GM23338 (cell line): ENCODE results near the gene IDH3A. TPM values are rescaled to one million over a fixed set of nuclear protein-coding genes. Genes with fewer than 3 reads are reported as not detected.

Source experiments
- ATAC-seq: fragments of 200-7000 bp; cut with Tn5 transposase; 3 replicates; pipeline ENCODE4 v1.9.1; 2020
- DNase-seq: peaks from one replicate; pipeline ENCODE4 v3.0.0-alpha.2; 2015; ENCODE audit warnings: low spot score
- H2AFZ ChIP-seq: fragments of 200-600 bp; sonication (generic); 2 replicates; pipeline ENCODE4 v1.8.0; 2016; ENCODE audit warnings: antibody characterized with exemption, mild to moderate bottlenecking, moderate library complexity
- H3F3A ChIP-seq: fragments of 200-600 bp; sonication (generic); replicated peaks from 2 replicates; pipeline ENCODE4 v1.8.0; 2017; ENCODE audit warnings: antibody characterized with exemption, mixed run types, low read depth
- H3K27ac ChIP-seq: fragments of 200-600 bp; sonication (generic); 2 replicates; pipeline ENCODE4 v1.6.1; 2016; ENCODE audit warnings: low read depth
- H3K27me3 ChIP-seq: fragments of 200-600 bp; sonication (generic); 2 replicates; pipeline ENCODE4 v1.8.0; 2016; ENCODE audit warnings: mild to moderate bottlenecking, mixed run types, moderate library complexity; ENCODE audit not compliant: insufficient read depth
- H3K36me3 ChIP-seq: fragments of 200-600 bp; sonication (generic); 2 replicates; pipeline ENCODE4 v1.8.0; 2016; ENCODE audit warnings: mild to moderate bottlenecking; ENCODE audit not compliant: insufficient read depth
- H3K4me1 ChIP-seq: fragments of 200-600 bp; sonication (generic); 2 replicates; pipeline ENCODE4 v1.8.0; 2016; ENCODE audit warnings: mild to moderate bottlenecking, moderate library complexity; ENCODE audit not compliant: insufficient read depth
- H3K4me2 ChIP-seq: fragments of 200-600 bp; sonication (generic); 2 replicates; pipeline ENCODE4 v1.7.1; 2017; ENCODE audit warnings: mixed run types
- H3K4me3 ChIP-seq: fragments of 200-600 bp; sonication (generic); 2 replicates; pipeline ENCODE4 v1.6.1; 2016; ENCODE audit warnings: mixed run types
- H3K79me2 ChIP-seq: fragments of 200-600 bp; sonication (generic); replicated peaks from 2 replicates; pipeline ENCODE4 v1.8.0; 2017; ENCODE audit warnings: mild to moderate bottlenecking; ENCODE audit not compliant: insufficient read depth
- H3K9me2 ChIP-seq: fragments of 200-600 bp; sonication (generic); 2 replicates; pipeline ENCODE4 v1.8.0; 2017; ENCODE audit not compliant: insufficient read depth
- H4K20me1 ChIP-seq: fragments of 200-600 bp; sonication (generic); replicated peaks from 2 replicates; pipeline ENCODE4 v1.8.0; 2017; ENCODE audit warnings: mild to moderate bottlenecking; ENCODE audit not compliant: insufficient read depth
- H3K27ac Mint-ChIP-seq: 2 replicates; pipeline ENCODE4 v1.8.0; 2020; ENCODE audit warnings: inconsistent platforms, mild to moderate bottlenecking, moderate library complexity, mixed read lengths
- H3K27me3 Mint-ChIP-seq: 3 replicates; pipeline ENCODE4 v1.8.0; 2022; ENCODE audit warnings: low read depth, mild to moderate bottlenecking, moderate library complexity, mixed read lengths, inconsistent platforms; ENCODE audit not compliant: insufficient read depth, poor library complexity
- H3K36me3 Mint-ChIP-seq: 3 replicates; pipeline ENCODE4 v1.8.0; 2021; ENCODE audit warnings: low read depth, mild to moderate bottlenecking, inconsistent platforms, moderate library complexity, mixed read lengths
- H3K4me1 Mint-ChIP-seq: 3 replicates; pipeline ENCODE4 v1.8.0; 2020; ENCODE audit warnings: mild to moderate bottlenecking, inconsistent platforms, mixed read lengths
- H3K4me3 Mint-ChIP-seq: 3 replicates; pipeline ENCODE4 v1.8.0; 2021; ENCODE audit warnings: moderate library complexity, mild to moderate bottlenecking, inconsistent platforms, mixed read lengths
- H3K9me3 Mint-ChIP-seq: 3 replicates; pipeline ENCODE4 v1.8.0; 2020; ENCODE audit warnings: moderate library complexity, mild to moderate bottlenecking, inconsistent platforms, mixed read lengths
- CTCF ChIP-seq, 2 experiments: fragments of 200-600 bp in 1 of 2; sonication (generic) in 1 of 2; conservative IDR thresholded peaks; 2 replicates each; pipeline versions ENCODE4 v1.5.1 to v1.6.1; 2016 to 2017; ENCODE audit warnings: antibody characterized with exemption in 2 of 2, low read depth in 2 of 2, mild to moderate bottlenecking in 2 of 2, moderate library complexity in 1 of 2
- EZH2 ChIP-seq: fragments of 200-600 bp; sonication (generic); IDR thresholded peaks from one replicate; pipeline ENCODE4 v1.8.0; 2017; ENCODE audit warnings: antibody characterized with exemption, mild to moderate bottlenecking, low read depth; ENCODE audit not compliant: unreplicated experiment
- JUNB ChIP-seq: IDR thresholded peaks from one replicate; pipeline ENCODE4 v1.6.1; 2016; ENCODE audit warnings: antibody characterized with exemption; ENCODE audit not compliant: unreplicated experiment
- REST ChIP-seq: IDR thresholded peaks from one replicate; pipeline ENCODE4 v1.6.1; 2018; ENCODE audit warnings: antibody characterized with exemption; ENCODE audit not compliant: unreplicated experiment
- ZNF114 ChIP-seq: fragments of 250-450 bp; sonication (Bioruptor Pico); IDR thresholded peaks from 2 replicates; pipeline ENCODE4 v1.5.0; 2020; ENCODE audit warnings: mild to moderate bottlenecking, moderate library complexity
- ZNF331 ChIP-seq: fragments of 250-450 bp; sonication (Bioruptor Pico); IDR thresholded peaks from 2 replicates; pipeline ENCODE4 v1.5.0; 2020; ENCODE audit warnings: low read depth, mild to moderate bottlenecking, moderate library complexity
- polyA plus RNA-seq: library from polyadenylated mRNA; unstranded; fragments of >200 nt; fragmentation: Nextera tagmentation; extraction: Ambion mirVana; gene quantifications from 2 replicates; pipeline ENCODE4 v1.2.1, GENCODE V29; 2016
- total RNA-seq: library from RNA; depleted of rRNA; stranded (reverse); fragments of >200 nt; shearing (Covaris generic); gene quantifications from 2 replicates; pipeline ENCODE4 v1.2.3, GENCODE V29; 2014
- TF ChIP-seq, protein P1 (sequence below): IDR thresholded peaks from 2 replicates; pipeline ENCODE4 v1.6.1; 2016; ENCODE audit warnings: antibody characterized with exemption

The IDH3A gene
- total and polyA plus RNA-seq, 2 experiments from 2014 or later, result 24.1 to 41.6 TPM

GRCh38 chr15:78207641-78208340 is 58.6 kb downstream of the IDH3A start:
- H2AFZ ChIP-seq, result no peak overlapping the region
- no peaks in the 10 kb centered on the region for H3F3A ChIP-seq
- no peaks in the 10 kb centered on the region for H3K36me3 Mint-ChIP-seq
- no peak overlapping the region for H3K27ac Mint-ChIP-seq
- H3K27me3 Mint-ChIP-seq, result peaks cover 10% of the 10 kb centered on the region
- DNase-seq, result no peak
- no peaks in the 10 kb centered on the region for H3K9me2 ChIP-seq
- H3K27ac ChIP-seq, result no peak overlapping the region
- ATAC-seq, result no peak
- no peaks in the 10 kb centered on the region for H3K36me3 ChIP-seq
- no peak overlapping the region for H3K4me3 Mint-ChIP-seq
- H3K4me1 Mint-ChIP-seq, result peaks cover 7% of the 10 kb centered on the region
- H3K9me3 Mint-ChIP-seq, result no peaks in the 10 kb centered on the region
- TF ChIP-seq, protein P1, sequence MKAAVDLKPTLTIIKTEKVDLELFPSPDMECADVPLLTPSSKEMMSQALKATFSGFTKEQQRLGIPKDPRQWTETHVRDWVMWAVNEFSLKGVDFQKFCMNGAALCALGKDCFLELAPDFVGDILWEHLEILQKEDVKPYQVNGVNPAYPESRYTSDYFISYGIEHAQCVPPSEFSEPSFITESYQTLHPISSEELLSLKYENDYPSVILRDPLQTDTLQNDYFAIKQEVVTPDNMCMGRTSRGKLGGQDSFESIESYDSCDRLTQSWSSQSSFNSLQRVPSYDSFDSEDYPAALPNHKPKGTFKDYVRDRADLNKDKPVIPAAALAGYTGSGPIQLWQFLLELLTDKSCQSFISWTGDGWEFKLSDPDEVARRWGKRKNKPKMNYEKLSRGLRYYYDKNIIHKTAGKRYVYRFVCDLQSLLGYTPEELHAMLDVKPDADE, result no peak
- TF ChIP-seq JUNB, result no peak
- no peak for TF ChIP-seq ZNF114 (CRISPR knock-in tag)
- TF ChIP-seq ZNF331 (CRISPR knock-in tag), result no peak
- no peak for TF ChIP-seq REST
- TF ChIP-seq CTCF (conservative IDR thresholded peaks at IDR 0.05; ENCODE audit: low read depth in 2 of 2), result no peak
- H4K20me1 ChIP-seq, result no peaks in the 10 kb centered on the region
- H3K4me2 ChIP-seq, result no peak overlapping the region
- no peaks in the 10 kb centered on the region for H3K79me2 ChIP-seq
- no peak overlapping the region for H3K4me3 ChIP-seq
- H3K27me3 ChIP-seq, result no peaks in the 10 kb centered on the region
- no peaks in the 10 kb centered on the region for H3K4me1 ChIP-seq

GRCh38 chr15:78208341-78208844 is 59.2 kb downstream of the IDH3A start:
- H3K4me3 ChIP-seq, result no peak overlapping the region
- H3F3A ChIP-seq, result no peaks in the 10 kb centered on the region
- H3K36me3 Mint-ChIP-seq, result no peaks in the 10 kb centered on the region
- no peaks in the 10 kb centered on the region for H3K27me3 ChIP-seq
- H2AFZ ChIP-seq, result no peak overlapping the region
- no peak overlapping the region for H3K4me3 Mint-ChIP-seq
- no peaks in the 10 kb centered on the region for H4K20me1 ChIP-seq
- no peaks in the 10 kb centered on the region for H3K4me1 ChIP-seq
- H3K27ac Mint-ChIP-seq, result no peak overlapping the region
- H3K9me2 ChIP-seq, result no peaks in the 10 kb centered on the region
- TF ChIP-seq EZH2, result no peak
- no peak overlapping the region for H3K4me2 ChIP-seq
- no peaks in the 10 kb centered on the region for H3K9me3 Mint-ChIP-seq
- peaks cover 14% of the 10 kb centered on the region for H3K27me3 Mint-ChIP-seq
- DNase-seq, result no peak
- H3K36me3 ChIP-seq, result no peaks in the 10 kb centered on the region
- ATAC-seq, result no peak
- H3K27ac ChIP-seq, result no peak overlapping the region
- H3K4me1 Mint-ChIP-seq, result peaks cover 7% of the 10 kb centered on the region
- H3K79me2 ChIP-seq, result no peaks in the 10 kb centered on the region
